Right kidney (tissue), 9 donors: ENCODE measurements around the gene LILRB2.
"Not testable (repeated sequence)": the region's sequence is repeated elsewhere in the genome, so short reads cannot be mapped to it uniquely, and the experiment has no call there.

ENCODE experiments used
- DNase-seq: peaks from one replicate; pipeline ENCODE4 v3.0.0-alpha.2; 2016
- long read RNA-seq, 8 donors: transcript quantifications; one replicate each; lab custom pipeline, GENCODE V29; 2026

Gene LILRB2
- long read RNA-seq, donor 1 = 0 reads
- long read RNA-seq, donor 2 = 0 reads
- long read RNA-seq, donor 3 = 0 reads
- long read RNA-seq, donor 4 = 0 reads
- long read RNA-seq, donor 5 = 0 reads
- long read RNA-seq, donor 6 = 0 reads
- long read RNA-seq, donor 7 = 0 reads
- long read RNA-seq, donor 8, partial matches to known transcripts = 0 of 1 reads
- long read RNA-seq, donor 8, other reads (novel, unspliced or antisense) = 0 of 1 reads

- no peak for DNase-seq
These were observed at the start of gene LILRB2 for GRCh38 chr19:54281007-54281728. TSS of gene LILRB2 (minus strand) at chr19:54281110. CDS start at chr19:54280496, 614 bp downstream.

DNA sequence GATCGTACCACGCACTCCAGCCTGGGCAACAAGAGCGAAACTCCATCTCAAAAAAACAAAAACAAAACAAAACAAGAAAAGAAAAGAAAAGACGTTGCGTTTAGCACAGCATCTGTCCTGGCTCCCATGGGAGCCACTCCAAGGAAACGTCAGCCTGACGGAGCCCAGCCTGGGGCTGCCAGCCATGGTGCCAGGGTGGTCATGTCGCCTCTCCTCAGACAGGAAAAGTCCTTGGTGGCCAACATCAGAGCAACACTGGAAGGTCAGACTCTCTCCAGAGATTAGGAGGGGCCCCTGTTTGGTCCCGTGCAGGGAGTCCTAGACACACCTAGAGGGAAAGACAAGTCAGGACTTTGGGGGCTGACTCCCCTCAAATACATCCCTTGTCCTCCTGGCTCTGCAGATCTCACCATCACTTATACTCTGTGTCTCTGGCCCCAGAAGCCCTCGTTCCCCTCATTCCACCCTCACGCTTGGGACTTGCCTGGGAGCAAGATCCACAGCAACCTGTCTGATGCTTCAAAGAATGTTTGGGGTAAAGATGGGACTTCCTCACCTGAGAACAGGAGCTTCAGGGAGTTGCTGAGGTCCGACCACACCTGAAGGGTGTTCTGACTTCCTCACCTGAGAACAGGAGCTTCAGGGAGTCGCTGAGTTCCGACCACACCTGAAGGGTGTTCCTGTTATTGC lies 48.7 kb upstream of the LILRB2 start:
- no peak for DNase-seq

GRCh38 chr19:54328781-54329180 lies 47.9 kb upstream of the LILRB2 start:
- DNase-seq = not testable (repeated sequence)

GRCh38 chr19:54325631-54326030 lies 44.7 kb upstream of the LILRB2 start:
- DNase-seq = no peak

DNA sequence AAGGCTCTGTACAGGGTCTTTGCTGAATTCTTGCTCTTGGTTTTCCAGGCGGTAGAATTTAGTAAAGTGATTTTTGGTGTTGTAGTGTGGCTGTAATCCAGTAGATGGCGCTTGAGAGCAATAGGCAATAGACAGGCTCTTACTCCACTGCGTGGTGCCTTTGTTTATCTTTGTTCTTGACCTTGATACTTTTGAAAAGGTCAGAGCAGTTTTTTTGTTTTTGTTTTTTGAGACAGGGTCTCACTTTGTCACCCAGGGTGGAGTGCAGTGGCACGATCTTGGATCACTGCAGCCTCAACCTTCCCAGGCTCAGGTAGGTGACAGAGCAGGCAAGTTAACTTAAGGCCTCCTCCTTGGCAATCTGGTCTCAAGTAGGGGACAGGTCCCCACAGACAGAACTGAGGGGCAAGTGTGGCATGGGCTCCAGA lies 44.3 kb upstream of the LILRB2 start:
- DNase-seq = peak; percentile 15

DNA sequence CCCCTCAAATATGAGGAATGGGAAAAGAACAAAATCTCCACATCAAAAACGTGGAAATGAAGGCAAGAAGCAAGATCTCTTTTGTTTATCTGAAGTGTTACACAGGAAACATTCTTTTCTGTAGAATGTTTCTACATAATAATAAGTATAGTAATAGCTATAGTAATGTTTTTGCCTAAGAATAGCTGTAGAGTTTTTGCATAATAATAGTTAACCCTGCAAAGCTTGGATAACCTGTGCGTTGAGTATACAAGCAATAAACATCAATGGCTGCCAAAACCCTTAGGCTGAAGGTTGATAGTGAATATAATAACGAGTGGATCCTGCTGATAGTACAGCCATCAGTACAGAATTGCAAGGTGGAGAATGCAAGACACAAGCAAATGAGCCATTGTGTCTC lies 43.2 kb upstream of the LILRB2 start:
- no peak for DNase-seq

DNA sequence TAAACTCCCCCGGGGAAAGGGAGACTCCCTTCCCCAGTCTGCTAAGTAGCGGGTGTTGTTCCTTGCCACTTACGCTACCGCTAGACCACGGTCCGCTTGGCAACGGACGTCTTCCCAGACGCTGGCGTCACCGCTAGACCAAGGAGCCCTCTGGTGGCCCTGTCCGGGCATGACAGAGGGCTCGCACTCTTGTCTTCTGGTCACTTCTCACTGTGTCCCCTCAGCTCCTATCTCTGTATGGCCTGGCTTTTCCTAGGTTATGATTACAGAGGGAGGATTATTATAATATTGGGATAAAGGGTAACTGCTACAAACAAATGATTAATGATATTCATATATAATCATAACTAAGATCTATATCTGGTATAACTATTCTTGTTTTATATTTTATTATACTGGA lies 42.0 kb upstream of the LILRB2 start:
- not testable (repeated sequence) for DNase-seq

GRCh38 chr19:54322295-54322694 lies 41.4 kb upstream of the LILRB2 start:
- DNase-seq = not testable (repeated sequence)

GRCh38 chr19:54319892-54320670 lies 39.2 kb upstream of the LILRB2 start:
- DNase-seq = no peak

- DNase-seq = no peak
These were observed 38.1 kb upstream of the LILRB2 start for GRCh38 chr19:54319049-54319448.

- DNase-seq = no peak
These were observed 37.0 kb upstream of the LILRB2 start for GRCh38 chr19:54317965-54318240.

DNA sequence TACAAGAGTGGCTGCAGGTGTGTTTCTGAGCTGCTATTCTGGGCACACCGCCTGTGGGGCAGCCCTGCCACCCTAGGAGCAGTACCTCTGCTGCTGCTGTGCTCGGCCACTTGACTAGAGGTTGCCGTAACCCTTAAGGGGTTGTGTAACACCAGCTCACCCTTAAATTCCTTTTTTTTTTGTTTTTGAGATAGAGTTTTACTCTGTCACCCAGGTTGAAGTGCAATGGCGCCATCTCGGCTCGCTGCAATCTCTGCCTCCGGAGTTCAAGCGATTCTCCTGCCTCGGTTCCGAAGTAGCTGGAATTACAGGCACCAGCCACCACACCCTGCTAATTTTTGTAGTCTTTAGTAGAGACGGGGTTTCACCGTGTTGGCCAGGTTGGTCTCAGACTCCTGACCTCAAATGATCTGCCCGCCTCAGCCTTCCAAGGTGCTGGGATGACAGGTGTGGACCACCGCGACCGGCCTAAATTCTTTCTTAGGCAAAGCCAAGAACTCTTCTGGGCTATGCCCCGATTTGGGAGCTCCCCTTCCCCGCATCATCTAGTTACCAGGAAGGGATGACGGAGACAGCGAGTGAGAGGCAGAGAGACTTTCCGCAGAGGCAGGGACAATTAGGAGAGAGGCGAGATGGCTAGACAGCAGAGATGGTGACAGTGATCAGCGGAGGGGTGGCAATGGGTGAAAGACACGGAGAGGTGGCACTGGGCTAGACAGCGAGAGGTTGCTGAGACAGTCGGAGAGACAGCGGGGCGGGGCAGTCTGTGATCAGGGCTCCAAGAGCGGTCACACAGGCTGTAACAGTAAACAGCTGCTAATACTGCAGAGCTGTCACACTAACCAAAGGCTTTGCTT lies 36.4 kb upstream of the LILRB2 start:
- no peak for DNase-seq

DNA sequence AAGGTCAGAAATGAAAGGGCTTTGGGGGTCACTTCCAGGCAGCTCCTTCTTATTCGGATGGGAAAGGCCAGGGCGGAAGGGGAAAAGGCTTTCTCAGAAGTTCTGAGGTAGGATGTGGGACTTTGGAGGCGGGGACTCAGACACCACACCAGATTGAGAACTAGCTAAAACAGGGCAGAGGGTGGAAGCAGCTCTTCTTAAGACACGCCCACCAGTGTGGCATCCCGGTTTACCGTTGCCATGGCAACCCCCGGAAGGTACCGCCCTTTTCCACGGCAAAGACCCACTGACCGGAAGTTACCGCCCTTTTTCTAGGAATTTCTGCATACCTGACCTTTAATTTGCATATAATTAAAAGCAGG lies 35.8 kb upstream of the LILRB2 start:
- no peak for DNase-seq

- no peak for DNase-seq
These were observed 35.0 kb upstream of the LILRB2 start for GRCh38 chr19:54315956-54316355.

DNA sequence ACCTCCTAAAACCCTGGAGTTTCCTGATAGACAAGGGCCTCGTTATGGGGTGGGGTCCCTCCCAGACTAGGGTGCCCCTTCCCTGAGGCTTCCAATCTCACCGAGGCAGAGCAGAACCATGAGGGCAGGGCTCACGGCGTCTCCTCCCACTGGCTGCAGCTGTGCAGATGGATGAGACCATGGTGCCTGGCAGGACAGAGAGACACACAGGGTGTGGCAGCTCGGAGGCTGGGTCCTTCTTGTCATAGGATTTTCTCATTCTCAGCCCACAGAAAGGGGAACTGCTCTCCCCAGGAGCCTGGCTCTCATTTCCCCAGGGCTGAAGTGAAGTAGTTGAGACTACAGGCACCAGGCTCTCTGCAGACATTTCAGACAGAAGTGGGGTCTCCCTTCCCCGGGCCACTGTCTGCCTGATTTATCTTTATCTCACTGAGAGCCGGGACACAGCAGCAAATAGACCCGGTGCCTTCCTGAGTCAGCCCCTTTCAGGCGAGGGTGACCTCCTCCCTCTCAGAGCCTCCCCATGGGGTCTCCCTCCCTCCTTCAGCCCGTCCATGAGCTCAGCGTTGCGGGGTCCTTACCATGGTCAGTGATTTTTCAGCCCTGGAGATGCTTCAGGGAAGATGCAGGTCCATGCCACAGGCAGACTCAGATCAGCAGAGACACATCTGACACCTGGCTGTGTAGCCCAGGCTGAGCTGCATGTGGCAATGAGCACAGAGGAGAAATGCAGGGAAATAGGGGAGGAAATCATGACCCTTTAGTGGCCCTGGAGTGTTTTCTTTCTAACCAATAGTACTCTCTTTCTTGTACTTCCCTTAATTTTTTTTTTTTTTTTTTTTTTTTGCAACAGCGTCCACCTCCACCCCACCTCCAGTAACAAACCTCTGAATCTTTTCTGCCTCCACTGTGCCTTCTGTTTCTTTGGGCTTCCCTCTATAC lies 31.8 kb upstream of the LILRB2 start, which contains the start of gene LILRA5:
Gene LILRA5, minus strand, starts transcription at position 731 of the 942 bp plus-strand sequence. Its CDS starts 147 bp downstream, at position 584.
- DNase-seq = no peak

DNA sequence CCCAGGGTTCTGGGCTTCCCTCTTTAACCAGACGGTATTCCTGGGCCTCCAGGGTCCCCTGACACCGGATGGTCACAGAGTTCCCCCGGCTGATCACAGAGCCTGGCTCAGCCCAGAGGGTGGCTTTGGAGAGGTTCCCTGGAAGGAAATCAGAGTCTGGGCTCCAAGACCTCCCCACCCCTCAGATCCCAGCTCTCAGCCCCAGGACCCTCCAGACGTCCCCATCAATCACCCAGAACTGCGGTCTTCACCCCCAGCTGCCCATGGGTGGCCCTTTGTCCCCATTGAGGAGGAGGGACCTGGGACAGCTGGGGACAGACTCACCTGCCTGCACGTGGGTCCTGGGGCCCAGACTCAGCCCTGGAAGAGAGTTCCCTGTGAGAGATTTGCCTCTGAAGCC lies 31.1 kb upstream of the LILRB2 start:
- no peak for DNase-seq

DNA sequence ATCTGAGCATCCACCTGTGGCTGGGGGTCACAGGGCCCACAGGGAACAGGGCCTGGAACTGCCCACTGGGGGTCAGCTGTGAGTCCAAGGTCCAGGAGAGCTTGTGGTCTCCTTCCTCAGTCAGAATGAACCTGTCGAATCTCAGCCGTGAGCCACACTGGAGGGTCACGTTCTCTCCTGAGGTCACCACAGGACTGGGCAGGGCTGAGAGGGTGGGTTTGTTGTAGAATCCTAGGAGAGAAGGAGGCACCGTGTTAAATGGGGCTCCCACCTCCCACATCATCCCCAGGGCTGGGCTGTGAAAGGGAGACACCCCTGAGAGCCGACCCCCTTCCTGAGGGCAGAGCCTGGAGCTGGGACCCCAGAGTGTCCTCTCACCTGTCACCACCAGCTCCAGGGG lies 30.6 kb upstream of the LILRB2 start:
- DNase-seq = no peak

GRCh38 chr19:54310543-54310942 lies 29.6 kb upstream of the LILRB2 start:
- DNase-seq = no peak

GRCh38 chr19:54309811-54310210 lies 28.9 kb upstream of the LILRB2 start:
- no peak for DNase-seq

DNA sequence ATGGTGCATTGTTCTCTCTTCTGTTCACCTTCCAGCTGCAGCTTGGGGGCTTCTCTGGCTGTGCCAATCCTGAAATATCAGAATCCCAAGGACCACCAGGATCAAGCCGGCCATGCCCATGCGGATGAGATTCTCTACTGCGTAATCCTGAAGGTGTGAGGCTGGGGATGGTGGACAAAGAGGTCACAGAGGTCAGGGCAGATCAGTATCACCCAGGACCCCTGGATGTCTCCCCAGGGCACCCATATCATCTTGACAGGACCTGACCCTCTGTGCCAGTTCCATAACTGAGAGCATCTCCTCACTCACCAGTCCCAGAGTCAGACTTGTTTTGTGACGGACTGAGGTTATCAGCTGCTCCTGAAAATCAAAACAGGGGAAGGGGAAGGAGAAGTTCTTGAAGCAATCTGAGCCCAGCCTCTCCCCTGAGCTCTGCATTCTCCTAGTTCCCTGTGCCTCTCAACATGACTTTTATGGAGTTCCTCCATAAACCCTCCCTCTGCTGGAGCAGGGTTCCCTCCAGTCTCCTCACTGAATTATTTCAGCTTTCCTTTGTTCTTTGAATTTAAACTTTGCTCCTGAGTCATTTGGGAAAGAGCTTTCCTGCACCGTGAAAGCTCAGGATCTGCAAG lies 26.6 kb upstream of the LILRB2 start:
- no peak for DNase-seq
